ENCODE measurements around the gene CKAP5.

DNA sequence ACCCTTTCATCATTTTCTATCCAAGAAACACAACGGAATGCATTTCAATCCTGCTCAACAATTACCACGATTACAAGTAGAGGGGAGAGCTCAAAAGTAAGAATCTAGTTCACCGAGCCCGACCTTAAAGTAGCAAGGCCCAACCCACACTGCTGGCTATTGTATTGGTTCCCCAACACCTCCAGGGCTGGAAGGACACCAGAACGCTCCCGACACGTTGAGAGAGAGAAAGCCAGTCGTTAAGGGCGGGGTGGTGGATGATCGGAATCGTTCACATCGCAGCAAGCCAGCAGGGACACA lies 690 bp downstream of the CKAP5 start:
- TF ChIP-seq POLR2A (IDR thresholded peaks at IDR 0.05; ENCODE audit: low read length) (no peak), GATA1 (IDR thresholded peaks at IDR 0.05; ENCODE audit: low read depth, low read length) (no peak)

Measured in erythroblast (primary cell).